Measurements from ENCODE around the gene AP2B1.

Gene AP2B1

GRCh38 chr17:35641032-35641431 is 53.9 kb downstream of the AP2B1 start:
- H3K4me1 ChIP-seq (ENCODE audit: control insufficient read depth in 1 of 2, insufficient read depth in 2 of 2, low read length in 2 of 2), result no peaks in the 10 kb centered on the region
- peaks cover 56 to 62% of the 10 kb centered on the region in 2 donors for H3K36me3 ChIP-seq (ENCODE audit: control insufficient read depth in 1 of 2, insufficient read depth in 2 of 2, low read length in 2 of 2)
- no peaks in the 10 kb centered on the region for H3K27me3 ChIP-seq (ENCODE audit: low read depth, low read length)
- H3K4me3 ChIP-seq (ENCODE audit: low read depth in 1 of 2, low read length in 2 of 2), result no peak overlapping the region
- H3K27ac ChIP-seq (ENCODE audit: low read length), result no peak overlapping the region
- no peaks in the 10 kb centered on the region for H3K9me3 ChIP-seq (ENCODE audit: control insufficient read depth in 1 of 2, low read length in 2 of 2)

- H3K9me3 ChIP-seq (ENCODE audit: control insufficient read depth in 1 of 2, low read length in 2 of 2), result no peaks in the 10 kb centered on the region
- no peak overlapping the region for H3K27ac ChIP-seq (ENCODE audit: low read length)
- H3K36me3 ChIP-seq (ENCODE audit: control insufficient read depth in 1 of 2, insufficient read depth in 2 of 2, low read length in 2 of 2), result peaks cover 32 to 35% of the 10 kb centered on the region in 2 donors
These were observed 58.8 kb downstream of the AP2B1 start for GRCh38 chr17:35645923-35646322.

GRCh38 chr17:35651467-35651866 is 64.3 kb downstream of the AP2B1 start:
- Histone ChIP-seq H3K4me1 (ENCODE audit: control insufficient read depth in 1 of 2, insufficient read depth in 2 of 2, low read length in 2 of 2) (no peaks in the 10 kb centered on the region), H3K9me3 (ENCODE audit: control insufficient read depth in 1 of 2, low read length in 2 of 2) (no peaks in the 10 kb centered on the region), H3K4me3 (ENCODE audit: low read depth in 1 of 2, low read length in 2 of 2) (no peak overlapping the region), H3K36me3 (ENCODE audit: control insufficient read depth in 1 of 2, insufficient read depth in 2 of 2, low read length in 2 of 2) (peaks cover 18 to 20% of the 10 kb centered on the region in 2 donors), H3K27me3 (ENCODE audit: low read depth, low read length) (no peaks in the 10 kb centered on the region), H3K27ac (ENCODE audit: low read length) (no peak overlapping the region)

More at GRCh38 chr17:35645923-35646322, 58.8 kb downstream of the AP2B1 start:
- no peak overlapping the region for H3K4me3 ChIP-seq (ENCODE audit: low read depth in 1 of 2, low read length in 2 of 2)
- H3K4me1 ChIP-seq (ENCODE audit: control insufficient read depth in 1 of 2, insufficient read depth in 2 of 2, low read length in 2 of 2), result no peaks in the 10 kb centered on the region
- H3K27me3 ChIP-seq (ENCODE audit: low read depth, low read length), result no peaks in the 10 kb centered on the region

GRCh38 chr17:35653619-35654361 is 66.7 kb downstream of the AP2B1 start:
- no peak overlapping the region for H3K27ac ChIP-seq (ENCODE audit: low read length)
- H3K4me3 ChIP-seq (ENCODE audit: low read depth in 1 of 2, low read length in 2 of 2), result no peak overlapping the region
- no peaks in the 10 kb centered on the region for H3K9me3 ChIP-seq (ENCODE audit: control insufficient read depth in 1 of 2, low read length in 2 of 2)
- no peaks in the 10 kb centered on the region for H3K27me3 ChIP-seq (ENCODE audit: low read depth, low read length)
- no peaks in the 10 kb centered on the region for H3K4me1 ChIP-seq (ENCODE audit: control insufficient read depth in 1 of 2, insufficient read depth in 2 of 2, low read length in 2 of 2)
- H3K36me3 ChIP-seq (ENCODE audit: control insufficient read depth in 1 of 2, insufficient read depth in 2 of 2, low read length in 2 of 2), result peaks cover 28 to 32% of the 10 kb centered on the region in 2 donors

- Histone ChIP-seq H3K36me3 (ENCODE audit: control insufficient read depth in 1 of 2, insufficient read depth in 2 of 2, low read length in 2 of 2) (peaks cover 33 to 42% of the 10 kb centered on the region in 2 donors), H3K4me3 (ENCODE audit: low read depth in 1 of 2, low read length in 2 of 2) (no peak overlapping the region), H3K4me1 (ENCODE audit: control insufficient read depth in 1 of 2, insufficient read depth in 2 of 2, low read length in 2 of 2) (no peaks in the 10 kb centered on the region), H3K27ac (ENCODE audit: low read length) (no peak overlapping the region), H3K9me3 (ENCODE audit: control insufficient read depth in 1 of 2, low read length in 2 of 2) (no peaks in the 10 kb centered on the region), H3K27me3 (ENCODE audit: low read depth, low read length) (no peaks in the 10 kb centered on the region)
These were observed 68.2 kb downstream of the AP2B1 start for GRCh38 chr17:35655303-35655702.

- Histone ChIP-seq H3K36me3 (ENCODE audit: control insufficient read depth in 1 of 2, insufficient read depth in 2 of 2, low read length in 2 of 2) (peaks cover 27 to 51% of the 10 kb centered on the region in 2 donors), H3K4me3 (ENCODE audit: low read depth in 1 of 2, low read length in 2 of 2) (no peak overlapping the region), H3K27ac (ENCODE audit: low read length) (no peak overlapping the region), H3K9me3 (ENCODE audit: control insufficient read depth in 1 of 2, low read length in 2 of 2) (no peaks in the 10 kb centered on the region), H3K4me1 (ENCODE audit: control insufficient read depth in 1 of 2, insufficient read depth in 2 of 2, low read length in 2 of 2) (no peaks in the 10 kb centered on the region), H3K27me3 (ENCODE audit: low read depth, low read length) (no peaks in the 10 kb centered on the region)
These were observed 73.8 kb downstream of the AP2B1 start for GRCh38 chr17:35660902-35661301.

GRCh38 chr17:35664685-35665084 is 77.6 kb downstream of the AP2B1 start:
- H3K9me3 ChIP-seq (ENCODE audit: control insufficient read depth in 1 of 2, low read length in 2 of 2), result no peaks in the 10 kb centered on the region
- no peak overlapping the region for H3K4me3 ChIP-seq (ENCODE audit: low read depth in 1 of 2, low read length in 2 of 2)
- H3K27me3 ChIP-seq (ENCODE audit: low read depth, low read length), result no peaks in the 10 kb centered on the region
- no peak overlapping the region for H3K27ac ChIP-seq (ENCODE audit: low read length)
- H3K36me3 ChIP-seq (ENCODE audit: control insufficient read depth in 1 of 2, insufficient read depth in 2 of 2, low read length in 2 of 2), result peaks cover 18 to 38% of the 10 kb centered on the region in 2 donors
- H3K4me1 ChIP-seq (ENCODE audit: control insufficient read depth in 1 of 2, insufficient read depth in 2 of 2, low read length in 2 of 2), result no peaks in the 10 kb centered on the region

- Histone ChIP-seq H3K4me3 (ENCODE audit: low read depth in 1 of 2, low read length in 2 of 2) (no peak overlapping the region), H3K9me3 (ENCODE audit: control insufficient read depth in 1 of 2, low read length in 2 of 2) (no peaks in the 10 kb centered on the region), H3K27ac (ENCODE audit: low read length) (no peak overlapping the region), H3K4me1 (ENCODE audit: control insufficient read depth in 1 of 2, insufficient read depth in 2 of 2, low read length in 2 of 2) (no peaks in the 10 kb centered on the region), H3K27me3 (ENCODE audit: low read depth, low read length) (no peaks in the 10 kb centered on the region), H3K36me3 (ENCODE audit: control insufficient read depth in 1 of 2, insufficient read depth in 2 of 2, low read length in 2 of 2) (peaks cover 17 to 39% of the 10 kb centered on the region in 2 donors)
These were observed 78.5 kb downstream of the AP2B1 start for GRCh38 chr17:35665662-35666061.

GRCh38 chr17:35666070-35666469 is 78.9 kb downstream of the AP2B1 start:
- H3K4me3 ChIP-seq (ENCODE audit: low read depth in 1 of 2, low read length in 2 of 2), result no peak overlapping the region
- no peaks in the 10 kb centered on the region for H3K4me1 ChIP-seq (ENCODE audit: control insufficient read depth in 1 of 2, insufficient read depth in 2 of 2, low read length in 2 of 2)
- no peaks in the 10 kb centered on the region for H3K9me3 ChIP-seq (ENCODE audit: control insufficient read depth in 1 of 2, low read length in 2 of 2)
- H3K27ac ChIP-seq (ENCODE audit: low read length), result no peak overlapping the region
- peaks cover 21 to 43% of the 10 kb centered on the region in 2 donors for H3K36me3 ChIP-seq (ENCODE audit: control insufficient read depth in 1 of 2, insufficient read depth in 2 of 2, low read length in 2 of 2)
- H3K27me3 ChIP-seq (ENCODE audit: low read depth, low read length), result no peaks in the 10 kb centered on the region

GRCh38 chr17:35666967-35667532 is 79.9 kb downstream of the AP2B1 start:
- no peak overlapping the region for H3K4me3 ChIP-seq (ENCODE audit: low read depth in 1 of 2, low read length in 2 of 2)
- H3K27ac ChIP-seq (ENCODE audit: low read length), result no peak overlapping the region
- H3K9me3 ChIP-seq (ENCODE audit: control insufficient read depth in 1 of 2, low read length in 2 of 2), result no peaks in the 10 kb centered on the region
- H3K4me1 ChIP-seq (ENCODE audit: control insufficient read depth in 1 of 2, insufficient read depth in 2 of 2, low read length in 2 of 2), result no peaks in the 10 kb centered on the region
- H3K36me3 ChIP-seq (ENCODE audit: control insufficient read depth in 1 of 2, insufficient read depth in 2 of 2, low read length in 2 of 2), result peaks cover 21 to 52% of the 10 kb centered on the region in 2 donors
- no peaks in the 10 kb centered on the region for H3K27me3 ChIP-seq (ENCODE audit: low read depth, low read length)

- Histone ChIP-seq H3K36me3 (ENCODE audit: control insufficient read depth in 1 of 2, insufficient read depth in 2 of 2, low read length in 2 of 2) (peaks cover 18 to 52% of the 10 kb centered on the region in 2 donors), H3K9me3 (ENCODE audit: control insufficient read depth in 1 of 2, low read length in 2 of 2) (no peaks in the 10 kb centered on the region), H3K27me3 (ENCODE audit: low read depth, low read length) (no peaks in the 10 kb centered on the region), H3K4me1 (ENCODE audit: control insufficient read depth in 1 of 2, insufficient read depth in 2 of 2, low read length in 2 of 2) (no peaks in the 10 kb centered on the region), H3K4me3 (ENCODE audit: low read depth in 1 of 2, low read length in 2 of 2) (no peak overlapping the region), H3K27ac (ENCODE audit: low read length) (no peak overlapping the region)
These were observed 81.7 kb downstream of the AP2B1 start for GRCh38 chr17:35668802-35669201.

Data from muscle layer of duodenum (tissue), 2 donors.